HG02623 (cell line): ENCODE measurements around the gene ZNF778.

ENCODE experiments used
- ATAC-seq: cut with Tn5 transposase; IDR thresholded peaks from one replicate; pipeline ENCODE4 v1.9.1; 2021; ENCODE audit warnings: moderate library complexity; ENCODE audit not compliant: unreplicated experiment

ZNF778 gene

DNA sequence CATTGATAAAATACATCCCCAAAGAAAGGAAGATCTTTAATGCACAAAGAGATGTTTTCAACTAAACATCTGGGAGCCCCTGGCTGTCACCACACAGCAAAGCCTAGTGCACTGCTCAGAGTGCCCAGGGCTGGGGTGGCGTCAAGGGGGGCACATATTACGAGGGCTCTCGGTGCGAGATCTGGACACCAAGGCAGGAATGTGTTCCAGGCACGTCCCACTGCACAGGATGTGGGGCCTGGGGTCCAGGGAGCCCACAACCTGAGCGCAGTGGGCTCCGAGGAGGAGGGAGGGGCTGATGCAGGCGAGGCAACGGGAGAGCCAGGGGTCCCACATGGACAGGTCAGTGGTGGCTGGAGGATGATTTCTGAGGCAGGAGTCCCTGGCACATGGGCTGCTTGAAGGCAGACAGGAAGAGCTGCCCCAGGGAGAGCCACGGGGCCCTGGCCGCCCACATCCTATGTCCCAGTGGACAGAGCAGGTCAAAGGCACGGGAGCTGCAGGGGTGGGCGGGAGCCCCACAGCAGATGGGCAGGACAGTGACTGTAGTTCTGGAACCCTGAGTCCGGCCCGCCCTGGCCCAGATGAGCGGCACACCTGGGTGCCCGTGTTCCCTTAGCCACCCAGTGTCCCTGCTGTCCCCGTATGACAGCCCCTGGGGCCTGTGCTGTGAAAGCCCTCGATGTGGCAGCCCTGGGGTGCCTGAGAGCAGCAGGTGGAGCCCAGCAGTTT is 56.4 kb downstream of the ZNF778 start:
- ATAC-seq: no peak

DNA sequence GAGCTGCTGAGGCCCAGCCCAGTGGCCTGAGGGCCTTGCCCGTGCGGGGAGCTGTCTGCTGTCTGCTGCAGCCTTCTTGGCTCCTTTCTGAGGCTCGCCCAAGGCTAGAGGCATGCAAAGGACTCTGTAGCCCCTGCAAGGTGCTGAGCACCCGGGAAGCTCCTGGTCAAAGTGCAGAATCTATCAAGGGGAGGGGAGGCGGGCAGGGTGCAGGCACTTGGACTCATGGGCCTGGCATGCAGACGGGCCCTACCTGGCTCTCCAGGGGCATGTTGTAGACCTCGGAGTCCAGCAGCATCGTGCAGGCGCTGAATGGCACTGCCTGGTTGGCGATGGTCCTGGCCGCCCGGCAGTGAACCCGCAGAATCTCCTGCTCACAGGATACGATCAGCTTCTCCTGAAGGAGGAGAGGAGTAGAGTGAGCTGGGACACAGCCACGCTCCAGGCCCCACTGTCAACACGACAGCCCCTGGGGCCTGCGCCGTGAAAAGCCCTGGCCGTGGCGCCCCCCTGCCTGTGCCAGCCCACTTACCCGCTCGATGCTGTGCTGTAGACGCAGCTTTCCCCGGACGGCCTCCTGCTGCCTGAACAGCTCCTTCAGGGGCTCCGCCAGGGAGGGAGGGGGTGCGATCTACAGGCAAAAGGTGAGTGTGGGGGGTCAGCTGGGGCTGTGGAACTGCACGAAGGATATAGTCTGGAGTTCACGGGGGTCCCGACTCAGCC is 57.2 kb downstream of the ZNF778 start:
- ATAC-seq: no peak

DNA sequence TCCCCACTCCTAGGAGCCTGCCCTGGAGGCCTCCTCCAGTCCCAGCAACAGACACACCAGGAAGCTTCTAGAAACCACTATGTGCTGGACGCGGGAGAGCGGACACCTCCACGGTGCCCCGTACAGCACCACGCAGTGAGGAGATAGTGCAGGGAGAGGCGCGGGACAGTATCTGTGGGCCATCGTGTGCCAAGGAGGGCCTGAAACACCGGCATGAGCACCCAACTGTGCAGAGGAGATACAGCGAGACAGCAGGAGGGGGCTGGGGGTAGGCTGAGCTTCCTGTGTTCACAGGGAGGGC is 57.7 kb downstream of the ZNF778 start:
- ATAC-seq: no peak

DNA sequence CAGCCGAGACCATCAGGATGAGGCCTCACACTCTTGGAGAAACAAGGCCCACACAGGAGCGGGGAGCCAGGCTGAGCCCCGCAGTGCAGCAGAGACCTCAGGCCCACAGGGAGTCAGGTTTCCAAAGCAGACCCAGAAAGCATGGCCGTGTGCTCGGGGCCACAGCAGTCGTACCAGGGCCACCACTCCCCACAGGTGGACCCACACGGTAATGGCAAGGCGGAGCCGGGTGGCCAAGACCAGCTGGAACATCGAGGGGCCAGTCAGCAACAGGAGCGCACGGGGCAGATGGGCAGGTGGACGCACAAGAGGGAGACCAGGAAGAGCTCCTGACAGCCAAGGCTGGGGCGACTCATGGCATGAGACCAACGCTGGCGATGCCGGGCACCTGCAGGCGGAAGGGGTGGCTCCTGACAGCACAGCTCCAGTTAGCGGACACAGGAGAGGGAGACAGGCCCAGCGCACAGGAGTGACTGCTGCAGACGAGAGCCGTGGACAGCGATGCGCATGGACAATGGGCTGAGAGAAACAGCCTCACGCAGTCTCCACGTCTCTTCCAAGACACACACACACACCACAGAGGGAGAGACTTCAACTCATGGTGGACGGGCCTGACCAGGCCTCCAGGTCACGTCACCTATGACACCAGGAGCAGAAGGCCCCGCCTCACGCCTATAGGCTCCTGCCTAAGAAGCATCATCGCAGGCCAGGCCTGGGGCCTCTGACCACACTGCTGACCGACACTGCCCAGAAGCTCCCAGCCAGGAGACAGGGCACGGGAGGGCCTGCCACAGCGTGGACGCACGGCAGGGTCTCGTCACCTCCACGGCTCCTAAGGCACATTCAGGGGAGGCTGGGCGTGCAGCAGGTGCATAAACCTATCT is 58.6 kb downstream of the ZNF778 start:
- ATAC-seq: no peak

DNA sequence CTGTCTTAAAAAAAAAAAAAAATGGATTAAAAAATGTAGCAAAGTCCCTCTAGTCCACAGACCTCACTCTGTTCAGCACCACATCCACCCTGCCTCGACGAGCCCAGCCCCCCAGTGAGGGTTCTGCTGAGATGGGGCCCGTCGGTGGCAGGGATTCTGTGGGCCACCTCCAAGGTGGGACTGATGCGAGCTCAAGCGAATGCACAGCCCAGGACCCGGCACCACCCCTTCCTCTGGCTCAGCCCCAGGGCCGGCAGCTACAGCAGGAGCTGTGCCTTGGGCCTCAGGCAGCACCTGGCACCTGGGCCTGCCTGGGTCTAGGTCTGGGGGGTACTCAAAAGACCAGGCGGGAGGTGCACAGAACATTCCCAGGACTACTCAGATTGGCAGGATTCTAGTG is 59.5 kb downstream of the ZNF778 start:
- no peak for ATAC-seq

DNA sequence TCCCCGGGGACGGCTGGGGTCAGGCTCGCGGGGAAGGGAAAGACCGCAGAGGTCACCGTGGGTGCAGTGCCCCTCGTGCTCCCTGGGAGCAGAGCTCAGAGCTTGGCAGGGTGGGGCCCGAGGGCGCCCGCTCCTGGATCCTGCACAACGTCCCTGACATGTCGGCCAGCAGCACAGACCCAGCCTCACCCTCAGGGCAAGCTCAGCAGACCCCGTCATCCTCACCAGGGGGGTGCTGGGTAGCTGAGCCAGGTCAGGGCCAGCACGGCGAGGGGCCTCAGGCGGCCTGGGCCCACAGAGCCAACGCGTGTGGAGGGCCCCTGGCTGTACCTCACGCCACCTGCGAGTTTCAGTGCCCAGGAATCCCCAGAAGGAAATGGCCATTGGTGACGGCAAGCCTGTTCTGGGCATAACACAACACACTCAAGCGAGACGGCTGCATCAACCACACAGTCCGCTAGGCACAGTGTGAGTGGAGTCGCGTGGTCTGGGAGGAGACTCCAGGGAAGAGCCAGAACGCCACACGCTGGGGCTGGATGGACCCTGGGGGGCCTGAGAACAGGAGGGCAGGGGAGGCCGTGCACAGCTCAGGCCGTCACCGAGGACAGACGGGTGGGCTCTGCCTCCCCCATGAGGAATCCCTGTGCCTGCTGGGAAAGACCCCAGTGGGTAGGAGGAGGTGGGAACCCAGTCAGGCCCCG is 60.3 kb downstream of the ZNF778 start:
- ATAC-seq: no peak

DNA sequence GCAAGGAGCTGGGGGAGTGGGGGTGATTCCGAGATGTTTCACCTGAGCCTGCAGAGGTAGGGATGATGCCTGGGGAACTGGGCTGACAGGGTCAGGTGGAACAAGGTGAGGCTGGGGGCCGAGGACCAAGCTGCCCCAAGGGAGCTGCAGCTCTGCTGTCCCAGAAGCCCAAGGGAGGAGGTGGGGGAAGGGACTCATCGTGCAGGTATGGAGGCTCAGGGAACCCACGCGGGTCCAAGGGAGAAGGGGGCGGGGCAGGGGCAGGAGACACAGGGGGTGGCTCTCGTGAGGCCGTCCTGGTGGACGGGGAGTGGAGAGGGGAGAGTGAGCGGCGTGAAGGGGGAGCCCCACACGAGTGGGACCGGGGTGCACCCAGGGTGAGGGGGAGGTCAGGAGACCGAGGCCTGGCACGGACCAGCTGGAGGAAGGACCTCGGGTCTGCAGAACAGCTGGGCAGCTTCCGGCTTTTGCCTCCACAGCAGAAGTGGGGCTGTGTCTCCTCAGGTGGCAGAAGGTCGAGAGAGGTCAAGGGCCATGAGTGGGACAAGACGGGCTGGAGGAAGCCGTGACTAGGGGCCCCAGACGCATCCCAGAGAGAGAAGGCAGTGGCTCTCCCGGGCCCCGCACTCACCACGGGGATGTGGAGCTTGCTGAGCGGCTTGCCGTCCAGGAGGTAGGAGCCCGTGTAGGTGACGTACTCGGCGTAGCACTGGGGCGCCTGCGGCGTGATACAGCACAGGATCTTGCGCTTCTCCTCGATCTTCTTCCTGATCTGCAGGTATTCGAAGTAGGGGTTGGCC is 61.1 kb downstream of the ZNF778 start:
- no peak for ATAC-seq

DNA sequence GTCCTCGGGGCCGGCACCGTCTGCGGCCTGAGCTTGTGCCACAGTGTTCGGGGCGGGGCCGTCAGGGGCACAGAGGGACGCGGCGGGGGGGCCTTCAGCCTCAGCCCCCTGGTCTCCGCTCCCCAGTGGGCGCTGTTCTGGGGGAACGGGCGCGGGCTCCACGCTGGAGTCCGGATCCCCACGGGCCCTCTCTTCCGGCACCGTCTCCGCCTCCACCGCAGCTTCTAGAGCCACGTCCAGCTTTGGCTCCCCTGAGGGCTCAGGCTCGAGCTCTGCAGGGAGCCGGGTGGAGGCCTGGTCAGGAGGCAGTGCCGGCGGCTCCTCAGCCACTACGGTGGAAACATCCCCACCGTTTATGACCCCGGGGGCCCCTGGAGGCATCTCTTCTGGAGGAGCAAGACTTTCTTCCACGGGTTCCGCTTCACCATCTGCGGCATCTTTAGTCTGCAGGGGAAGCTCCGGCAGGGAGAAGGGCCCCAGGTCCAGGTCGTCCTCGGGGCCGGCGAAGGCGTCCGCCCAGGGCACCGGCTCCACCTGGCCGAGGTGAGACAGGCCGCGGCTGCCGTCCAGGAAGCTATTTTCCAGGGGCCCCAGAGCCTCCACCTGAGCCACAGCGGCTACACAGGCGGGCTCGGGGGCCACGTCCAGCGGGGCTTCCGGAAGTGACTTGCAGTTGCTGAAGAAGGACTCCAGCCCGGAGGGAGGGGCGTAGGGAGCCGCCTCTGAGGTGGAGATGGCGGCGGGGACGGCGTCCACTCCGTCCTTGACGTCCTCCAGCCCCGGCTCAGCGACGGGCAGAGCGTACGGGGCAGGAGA is 62.4 kb downstream of the ZNF778 start:
- ATAC-seq: no peak

DNA sequence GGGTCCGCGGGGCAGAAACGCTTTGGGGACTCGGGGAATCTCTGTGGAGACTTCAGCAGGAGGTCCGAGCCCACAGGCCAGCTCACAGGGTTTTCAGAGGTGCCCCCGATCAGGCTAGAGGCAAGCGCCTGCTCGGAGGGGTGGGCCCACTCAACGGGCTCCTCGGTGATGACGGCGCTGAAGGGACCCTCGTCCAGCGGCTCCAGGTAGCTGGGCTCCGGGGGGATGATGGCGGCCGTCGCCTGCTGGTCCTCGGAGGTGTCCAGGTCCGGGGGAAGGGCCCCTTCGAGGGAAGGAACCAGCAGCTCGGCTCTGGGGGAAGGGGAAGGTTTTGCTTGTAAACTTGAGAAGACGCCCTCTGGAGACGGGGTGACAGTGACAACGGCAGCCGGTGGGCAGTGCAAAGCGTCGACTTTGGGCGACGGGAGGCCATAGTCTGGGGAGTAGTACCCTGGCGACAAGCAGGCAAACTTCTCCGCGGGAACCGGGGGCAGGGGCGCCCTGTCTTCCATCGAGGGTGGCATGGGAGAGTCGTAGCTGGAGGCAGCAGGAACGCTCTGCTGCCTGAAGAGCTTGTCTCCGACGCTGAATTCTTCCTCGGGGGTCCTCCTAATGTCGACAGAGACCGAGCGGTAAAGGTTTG is 63.2 kb downstream of the ZNF778 start:
- ATAC-seq: no peak

DNA sequence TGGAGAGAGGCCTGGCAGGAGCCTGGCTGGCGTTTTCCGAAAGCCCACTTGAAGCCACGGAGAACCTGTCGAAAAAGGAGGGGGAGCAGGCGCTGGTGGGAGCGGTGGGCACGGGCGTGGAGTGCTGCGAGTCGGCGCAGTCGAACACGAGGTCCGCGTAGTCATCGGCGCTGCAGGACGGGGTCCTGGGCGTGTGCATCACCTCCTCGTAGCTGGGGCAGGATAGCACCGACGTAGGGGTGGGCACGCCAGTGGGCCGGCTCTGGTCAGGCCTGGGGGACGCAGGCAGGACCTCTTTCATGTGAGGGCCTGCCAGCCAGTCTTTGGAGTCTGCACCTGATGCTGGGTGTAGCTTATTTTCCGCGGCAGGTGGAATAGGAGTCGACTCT is 63.7 kb downstream of the ZNF778 start:
- no peak for ATAC-seq

DNA sequence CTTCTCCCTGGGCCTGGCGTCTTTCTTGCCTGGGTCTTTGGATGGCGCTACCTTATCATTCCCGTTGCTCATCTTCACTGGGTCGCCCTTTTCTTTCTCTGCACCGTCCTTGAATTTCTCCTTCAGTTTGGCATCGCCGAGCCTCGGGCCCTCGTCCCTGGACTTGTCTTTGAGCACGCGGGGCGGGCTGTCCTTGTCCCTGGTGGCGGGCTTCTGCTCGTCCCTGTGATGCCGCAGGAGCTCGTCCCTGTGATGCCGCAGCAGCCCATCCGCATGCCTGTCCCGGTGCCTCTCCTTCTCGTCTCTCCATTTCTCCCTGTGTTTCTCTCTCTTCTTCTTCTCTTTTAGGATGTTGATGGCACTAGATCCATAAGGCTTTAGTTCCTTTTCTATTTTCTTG is 64.3 kb downstream of the ZNF778 start:
- ATAC-seq: no peak

DNA sequence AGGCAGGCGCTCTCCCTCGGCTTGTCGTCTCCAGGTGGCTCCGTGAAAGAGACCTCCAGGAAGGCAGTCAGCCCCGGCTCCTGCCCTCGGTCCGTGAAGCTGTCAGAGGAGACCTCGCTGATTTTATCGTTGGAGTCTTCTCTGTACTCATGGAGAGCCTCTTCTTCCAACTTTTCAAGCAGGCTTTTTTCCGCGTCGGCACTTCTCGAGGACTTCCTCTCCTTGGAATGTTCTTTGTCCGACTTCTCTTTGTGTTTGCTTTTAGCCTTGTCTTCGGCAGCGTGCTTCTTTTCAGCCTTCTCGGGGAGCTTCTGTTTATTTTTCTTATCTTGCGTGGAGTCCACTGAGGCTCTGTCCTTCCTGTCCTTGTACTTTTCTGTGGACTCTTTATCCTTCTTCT is 65.0 kb downstream of the ZNF778 start:
- ATAC-seq: no peak

DNA sequence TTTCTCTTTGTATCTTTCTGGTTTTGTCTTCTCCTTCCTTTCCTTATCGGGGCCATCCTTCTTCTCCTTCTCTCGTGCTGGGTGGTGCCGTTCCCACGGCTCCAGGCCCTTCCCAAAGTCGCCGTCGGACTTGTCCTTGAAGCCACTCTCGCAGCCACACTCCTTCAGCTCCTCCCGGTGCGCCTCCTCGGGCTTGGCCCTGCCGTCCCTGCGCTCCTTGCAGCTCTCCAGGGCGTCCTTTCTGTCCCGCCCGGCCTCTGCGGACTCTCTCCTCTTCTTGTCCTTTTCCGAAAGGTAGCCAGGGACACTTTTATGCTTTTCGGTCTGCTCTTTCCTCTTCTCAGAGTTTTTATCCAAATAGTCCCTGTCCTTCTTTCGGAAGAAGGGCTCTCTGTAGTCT is 65.9 kb downstream of the ZNF778 start:
- no peak for ATAC-seq

DNA sequence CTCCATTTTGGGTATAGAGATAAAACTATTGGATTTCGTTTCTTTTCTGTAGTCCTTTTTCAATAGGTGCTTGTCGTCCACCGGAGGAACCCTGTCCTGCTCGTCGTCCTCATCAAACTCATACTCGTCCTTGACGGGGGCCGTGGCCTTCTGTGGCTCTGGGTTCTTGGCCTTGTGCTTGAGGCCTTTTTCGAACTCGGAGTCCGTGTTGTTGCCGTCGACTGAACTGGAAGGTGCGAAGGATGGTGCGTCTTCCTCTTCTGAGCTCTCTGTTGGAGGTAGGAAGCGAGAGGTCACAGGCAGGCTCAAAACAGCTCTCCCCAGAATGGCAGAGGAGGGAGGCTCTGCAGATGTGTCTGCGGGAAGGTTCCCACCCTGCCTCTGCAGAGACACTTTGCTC is 67.9 kb downstream of the ZNF778 start:
- ATAC-seq: no peak

DNA sequence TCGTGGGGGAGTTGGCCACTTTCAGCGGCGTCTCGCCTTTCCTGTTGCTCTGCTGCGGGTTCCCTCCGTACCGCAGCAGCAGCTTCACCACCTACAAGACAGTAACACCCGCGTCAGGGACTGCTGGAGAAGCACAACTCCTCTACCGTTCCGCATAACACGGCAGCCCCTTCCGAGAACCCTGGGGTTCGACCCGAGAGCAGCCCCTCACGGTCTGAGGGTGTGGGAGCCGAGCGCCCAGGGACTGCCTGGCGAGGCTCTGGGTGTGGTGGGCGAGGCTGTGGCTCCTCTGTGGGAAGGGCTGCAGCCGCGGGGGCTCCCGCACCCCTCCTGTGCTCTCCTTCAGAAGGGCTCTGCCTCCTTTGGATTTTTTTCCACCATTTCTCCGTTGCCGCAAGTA is 68.6 kb downstream of the ZNF778 start:
- ATAC-seq: no peak
